ENCODE measurements around the gene UXS1.
A peak's percentile ranks its signal among the peaks of the same experiment; 100 is the strongest.

The UXS1 gene

DNA sequence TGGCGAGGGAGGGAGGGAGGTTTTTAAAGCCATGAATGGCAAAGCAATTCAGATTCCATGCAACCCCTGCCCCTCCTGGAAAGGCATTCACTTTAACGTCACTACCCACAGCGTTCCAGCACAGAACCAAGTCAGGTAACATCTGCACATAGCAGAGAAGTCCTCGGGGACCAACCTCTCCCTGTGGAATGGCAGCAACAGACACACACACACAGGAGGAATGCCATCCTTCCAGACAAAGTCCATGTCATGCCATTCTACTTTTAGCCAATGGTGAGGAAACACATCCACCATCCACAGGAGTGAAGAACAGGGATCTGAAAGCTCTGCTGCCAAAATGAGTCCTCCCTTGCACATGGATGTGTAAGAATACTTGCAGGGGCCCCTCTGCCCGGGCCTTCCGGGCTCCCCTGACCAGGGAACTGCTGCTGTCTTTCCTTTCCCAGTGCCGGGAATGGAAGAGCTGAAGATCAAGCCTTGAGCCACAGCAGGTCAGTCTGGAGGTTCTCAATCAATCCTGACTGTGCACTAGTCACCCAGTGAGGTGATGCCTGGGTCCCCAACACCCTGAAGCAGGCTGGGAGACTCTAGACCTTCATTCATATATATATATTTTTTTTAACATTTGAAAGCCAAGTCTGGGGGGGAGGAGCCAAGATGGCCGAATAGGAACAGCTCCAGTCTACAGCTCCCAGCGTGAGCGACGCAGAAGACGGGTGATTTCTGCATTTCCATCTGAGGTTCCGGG lies 63.7 kb downstream of the UXS1 start:
- H3K36me3 Mint-ChIP-seq (ENCODE audit: insufficient read depth), result peaks cover 15% of the 10 kb centered on the region
- H3K27ac Mint-ChIP-seq (ENCODE audit: low read depth), result peak overlapping the region; percentile 10
- H3K4me3 Mint-ChIP-seq, result peak overlapping the region; percentile 64
- H3K9me3 Mint-ChIP-seq, result no peaks in the 10 kb centered on the region
- H3K27me3 Mint-ChIP-seq, result no peaks in the 10 kb centered on the region
- ATAC-seq (replicated peaks; ENCODE audit: extremely low read depth, poor library complexity, severe bottlenecking), result no peak
- peaks cover 13% of the 10 kb centered on the region for H3K4me1 Mint-ChIP-seq
- no peak for DNase-seq (ENCODE audit: low spot score in 2 of 2)

DNA sequence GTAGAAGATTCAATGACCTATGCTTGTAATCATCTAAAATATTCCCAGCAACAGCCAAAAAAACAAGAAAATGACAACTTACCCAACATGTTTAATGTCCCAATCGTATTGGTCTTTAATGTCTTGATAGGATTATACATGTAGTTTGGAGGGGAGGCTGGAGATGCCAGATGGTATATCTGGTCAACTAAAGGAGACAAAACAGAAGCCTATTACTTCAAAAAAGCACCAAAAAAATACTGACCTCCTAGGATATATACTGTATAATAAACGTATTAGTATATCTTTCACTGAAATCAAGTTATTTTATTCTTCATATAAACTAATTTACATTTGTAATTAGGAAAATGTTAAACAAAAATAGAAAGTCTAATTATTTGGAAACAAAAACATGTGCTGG lies 64.5 kb downstream of the UXS1 start:
- Mint-ChIP-seq H3K27ac (ENCODE audit: low read depth) (no peak overlapping the region), H3K9me3 (no peaks in the 10 kb centered on the region), H3K36me3 (ENCODE audit: insufficient read depth) (peaks cover 17% of the 10 kb centered on the region), H3K4me1 (peaks cover 13% of the 10 kb centered on the region), H3K27me3 (no peaks in the 10 kb centered on the region), H3K4me3 (no peak overlapping the region)
- ATAC-seq (replicated peaks; ENCODE audit: extremely low read depth, poor library complexity, severe bottlenecking) (no peak), DNase-seq (ENCODE audit: low spot score in 2 of 2) (no peak)

GRCh38 chr2:106129150-106129549 lies 65.0 kb downstream of the UXS1 start:
- ATAC-seq (replicated peaks; ENCODE audit: extremely low read depth, poor library complexity, severe bottlenecking), result no peak
- Mint-ChIP-seq H3K36me3 (ENCODE audit: insufficient read depth) (peaks cover 21% of the 10 kb centered on the region), H3K9me3 (no peaks in the 10 kb centered on the region), H3K4me1 (peaks cover 13% of the 10 kb centered on the region), H3K4me3 (no peak overlapping the region), H3K27ac (ENCODE audit: low read depth) (no peak overlapping the region), H3K27me3 (no peaks in the 10 kb centered on the region)
- DNase-seq (ENCODE audit: low spot score in 2 of 2), result no peak

GRCh38 chr2:106127776-106128268 lies 66.3 kb downstream of the UXS1 start:
- no peaks in the 10 kb centered on the region for H3K9me3 Mint-ChIP-seq
- H3K27ac Mint-ChIP-seq (ENCODE audit: low read depth), result no peak overlapping the region
- H3K4me3 Mint-ChIP-seq, result no peak overlapping the region
- DNase-seq (ENCODE audit: low spot score in 2 of 2) (no peak), ATAC-seq (replicated peaks; ENCODE audit: extremely low read depth, poor library complexity, severe bottlenecking) (no peak)
- H3K27me3 Mint-ChIP-seq, result no peaks in the 10 kb centered on the region
- H3K4me1 Mint-ChIP-seq, result peaks cover 13% of the 10 kb centered on the region
- peaks cover 28% of the 10 kb centered on the region for H3K36me3 Mint-ChIP-seq (ENCODE audit: insufficient read depth)

DNA sequence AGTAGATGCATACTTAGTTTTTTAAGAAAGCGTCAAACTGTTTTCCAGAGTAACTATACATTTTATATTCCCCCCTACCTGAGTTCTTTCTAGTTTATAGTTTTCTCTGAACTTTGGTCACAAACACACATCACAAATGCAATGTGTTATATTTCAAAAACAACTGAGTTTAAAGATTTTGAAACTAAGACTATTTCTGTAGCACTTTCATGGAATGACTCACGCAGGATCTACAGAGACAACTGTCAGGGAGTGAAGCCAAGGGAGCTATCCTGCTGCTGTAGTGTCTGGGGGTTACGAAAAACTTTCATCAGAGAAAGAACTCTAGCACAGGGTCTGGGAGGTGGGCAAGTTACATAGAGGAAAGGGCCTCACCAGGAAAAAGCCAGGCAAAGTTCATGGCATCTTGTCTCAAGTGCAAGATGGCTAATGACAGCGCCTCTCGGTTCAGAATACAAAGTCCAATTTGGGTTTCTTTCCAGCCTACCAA lies 66.8 kb downstream of the UXS1 start:
- no peaks in the 10 kb centered on the region for H3K27me3 Mint-ChIP-seq
- ATAC-seq (replicated peaks; ENCODE audit: extremely low read depth, poor library complexity, severe bottlenecking) (no peak), DNase-seq (ENCODE audit: low spot score in 2 of 2) (no peak)
- H3K36me3 Mint-ChIP-seq (ENCODE audit: insufficient read depth), result peaks cover 29% of the 10 kb centered on the region
- no peaks in the 10 kb centered on the region for H3K9me3 Mint-ChIP-seq
- no peak overlapping the region for H3K27ac Mint-ChIP-seq (ENCODE audit: low read depth)
- H3K4me3 Mint-ChIP-seq, result no peak overlapping the region
- H3K4me1 Mint-ChIP-seq, result peaks cover 13% of the 10 kb centered on the region

DNA sequence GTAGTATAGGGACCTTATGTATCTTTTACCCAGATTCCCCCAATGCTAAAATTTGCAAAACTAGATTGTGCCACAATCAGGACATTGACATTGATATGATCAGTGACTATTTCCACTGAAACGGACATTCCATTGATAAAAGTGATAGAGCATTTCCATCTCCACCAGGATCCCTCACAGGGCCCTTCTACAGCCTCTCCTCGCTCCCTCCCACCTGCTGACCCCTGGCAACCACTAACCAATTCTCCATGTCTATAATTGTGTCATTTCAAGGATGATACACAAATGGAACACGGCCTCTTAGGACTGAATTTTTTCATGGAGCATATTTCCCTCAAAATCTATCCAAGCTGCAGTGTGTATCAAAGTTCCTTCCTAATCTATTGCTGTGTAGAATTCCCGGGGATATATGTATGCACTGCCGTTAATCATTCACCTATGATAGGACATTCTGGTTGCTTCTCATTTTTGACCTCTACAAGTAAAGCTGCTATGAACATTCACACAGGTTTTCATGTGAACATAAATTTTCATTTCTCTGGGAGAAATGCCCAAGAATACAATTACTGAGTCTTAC lies 67.3 kb downstream of the UXS1 start:
- H3K4me3 Mint-ChIP-seq, result no peak overlapping the region
- peaks cover 31% of the 10 kb centered on the region for H3K36me3 Mint-ChIP-seq (ENCODE audit: insufficient read depth)
- H3K27ac Mint-ChIP-seq (ENCODE audit: low read depth), result no peak overlapping the region
- ATAC-seq (replicated peaks; ENCODE audit: extremely low read depth, poor library complexity, severe bottlenecking) (no peak), DNase-seq (ENCODE audit: low spot score in 2 of 2) (no peak)
- H3K9me3 Mint-ChIP-seq, result no peaks in the 10 kb centered on the region
- H3K27me3 Mint-ChIP-seq, result no peaks in the 10 kb centered on the region
- H3K4me1 Mint-ChIP-seq, result peaks cover 13% of the 10 kb centered on the region

GRCh38 chr2:106126295-106126694 lies 67.8 kb downstream of the UXS1 start:
- ATAC-seq (replicated peaks; ENCODE audit: extremely low read depth, poor library complexity, severe bottlenecking), result no peak
- Mint-ChIP-seq H3K4me1 (peaks cover 13% of the 10 kb centered on the region), H3K27me3 (no peaks in the 10 kb centered on the region), H3K27ac (ENCODE audit: low read depth) (no peak overlapping the region), H3K4me3 (no peak overlapping the region), H3K9me3 (no peaks in the 10 kb centered on the region), H3K36me3 (ENCODE audit: insufficient read depth) (peaks cover 31% of the 10 kb centered on the region)
- DNase-seq (ENCODE audit: low spot score in 2 of 2), result no peak

DNA sequence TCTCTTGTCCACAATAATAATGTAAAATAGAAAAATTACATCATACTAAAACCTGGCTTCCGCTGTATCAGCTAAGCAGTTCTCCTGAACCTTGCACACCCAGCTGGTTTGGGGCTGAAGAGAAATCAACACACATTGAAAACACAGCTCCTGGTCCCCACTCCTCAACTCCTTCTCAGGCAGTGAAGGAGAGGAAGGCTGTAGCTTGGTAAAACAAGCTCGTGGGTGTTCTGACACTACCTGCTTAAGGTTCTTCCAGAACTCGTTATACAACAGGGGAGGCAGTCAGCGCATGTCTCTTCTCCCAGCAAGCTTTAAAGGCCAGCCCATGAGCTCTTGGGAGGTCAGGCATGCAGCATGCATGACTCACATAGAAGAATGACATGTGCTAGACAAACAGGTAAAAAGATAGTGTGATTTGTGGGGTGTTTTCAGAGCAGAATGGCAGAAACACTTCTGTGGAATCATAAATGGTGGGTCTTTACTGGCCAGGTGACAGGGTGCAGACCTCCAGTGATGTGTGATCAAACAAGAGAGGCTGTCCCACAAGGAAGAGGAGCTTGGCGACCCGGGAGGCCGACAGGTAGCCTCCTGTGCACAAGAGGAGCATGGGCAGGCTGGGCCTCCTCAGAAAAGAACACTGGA lies 69.1 kb downstream of the UXS1 start:
- Mint-ChIP-seq H3K27ac (ENCODE audit: low read depth) (peak overlapping the region; percentile 70), H3K9me3 (no peaks in the 10 kb centered on the region), H3K27me3 (no peaks in the 10 kb centered on the region), H3K4me1 (peaks cover 13% of the 10 kb centered on the region), H3K36me3 (ENCODE audit: insufficient read depth) (peaks cover 35% of the 10 kb centered on the region), H3K4me3 (no peak overlapping the region)
- DNase-seq (ENCODE audit: low spot score in 2 of 2) (no peak), ATAC-seq (replicated peaks; ENCODE audit: extremely low read depth, poor library complexity, severe bottlenecking) (no peak)

GRCh38 chr2:106124106-106124756 lies 69.9 kb downstream of the UXS1 start:
- H3K9me3 Mint-ChIP-seq, result no peaks in the 10 kb centered on the region
- DNase-seq (ENCODE audit: low spot score in 2 of 2) (no peak), ATAC-seq (replicated peaks; ENCODE audit: extremely low read depth, poor library complexity, severe bottlenecking) (no peak)
- peaks cover 35% of the 10 kb centered on the region for H3K36me3 Mint-ChIP-seq (ENCODE audit: insufficient read depth)
- H3K4me1 Mint-ChIP-seq, result peaks cover 9% of the 10 kb centered on the region
- peak overlapping the region; percentile 70 for H3K27ac Mint-ChIP-seq (ENCODE audit: low read depth)
- no peak overlapping the region for H3K4me3 Mint-ChIP-seq
- no peaks in the 10 kb centered on the region for H3K27me3 Mint-ChIP-seq

DNA sequence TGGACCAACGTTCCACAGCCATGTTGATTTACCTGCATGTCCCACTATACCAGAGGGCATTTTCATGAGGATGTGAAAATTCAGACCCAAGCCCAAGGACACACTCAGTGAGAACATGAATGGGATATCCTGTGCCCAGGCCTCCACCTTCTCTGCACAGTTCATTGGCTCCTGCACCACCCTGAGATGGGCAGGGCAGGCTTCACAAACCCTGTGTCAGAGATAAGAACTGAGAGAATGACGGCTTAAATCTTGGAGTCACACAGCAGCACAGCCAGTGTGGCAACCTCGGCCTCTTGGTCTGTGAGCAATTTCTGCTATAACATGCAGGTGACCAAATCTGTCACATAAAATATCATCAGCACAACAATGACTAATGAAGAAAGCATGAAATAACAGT lies 71.9 kb downstream of the UXS1 start:
- Mint-ChIP-seq H3K36me3 (ENCODE audit: insufficient read depth) (peaks cover 26% of the 10 kb centered on the region), H3K27me3 (no peaks in the 10 kb centered on the region), H3K9me3 (no peaks in the 10 kb centered on the region), H3K27ac (ENCODE audit: low read depth) (no peak overlapping the region), H3K4me3 (no peak overlapping the region), H3K4me1 (no peaks in the 10 kb centered on the region)
- no peak for DNase-seq (ENCODE audit: low spot score in 2 of 2)
- no peak for ATAC-seq (replicated peaks; ENCODE audit: extremely low read depth, poor library complexity, severe bottlenecking)

DNA sequence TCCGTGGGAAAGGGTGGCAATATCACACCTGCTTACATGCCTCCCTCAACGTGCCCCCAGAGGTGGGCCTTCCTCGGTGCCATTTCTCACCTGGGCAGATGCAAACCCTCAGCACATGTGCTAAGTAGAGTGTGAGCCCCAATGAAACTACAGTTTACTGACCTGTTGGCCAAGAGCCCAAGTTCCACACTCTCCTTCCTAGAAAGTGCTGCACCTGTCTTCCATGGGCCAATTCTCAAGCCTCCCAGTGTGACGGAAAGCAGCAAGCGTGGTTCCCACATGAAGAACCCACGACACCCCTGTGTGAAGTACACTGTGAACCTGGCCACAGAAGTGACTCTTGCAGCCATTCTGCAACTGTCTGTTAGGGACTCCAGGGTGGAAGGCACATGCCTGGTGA lies 73.7 kb downstream of the UXS1 start:
- Mint-ChIP-seq H3K27ac (ENCODE audit: low read depth) (no peak overlapping the region), H3K4me3 (no peak overlapping the region), H3K36me3 (ENCODE audit: insufficient read depth) (peaks cover 31% of the 10 kb centered on the region), H3K9me3 (no peaks in the 10 kb centered on the region), H3K27me3 (no peaks in the 10 kb centered on the region), H3K4me1 (peaks cover 10% of the 10 kb centered on the region)
- DNase-seq (ENCODE audit: low spot score in 2 of 2), result no peak
- no peak for ATAC-seq (replicated peaks; ENCODE audit: extremely low read depth, poor library complexity, severe bottlenecking)

- DNase-seq (ENCODE audit: low spot score in 2 of 2) (no peak), ATAC-seq (replicated peaks; ENCODE audit: extremely low read depth, poor library complexity, severe bottlenecking) (no peak)
- H3K27me3 Mint-ChIP-seq, result no peaks in the 10 kb centered on the region
- peaks cover 24% of the 10 kb centered on the region for H3K36me3 Mint-ChIP-seq (ENCODE audit: insufficient read depth)
- no peak overlapping the region for H3K4me3 Mint-ChIP-seq
- peaks cover 10% of the 10 kb centered on the region for H3K4me1 Mint-ChIP-seq
- H3K9me3 Mint-ChIP-seq, result no peaks in the 10 kb centered on the region
- H3K27ac Mint-ChIP-seq (ENCODE audit: low read depth), result no peak overlapping the region
Observed at GRCh38 chr2:106119074-106119473, 75.0 kb downstream of the UXS1 start.
